HG02884 (cell line): Measurements from ENCODE around the gene TMOD1.
"Not testable (repeated sequence)": the region's sequence is repeated elsewhere in the genome, so short reads cannot be mapped to it uniquely, and the experiment has no call there.

Experiments
- ATAC-seq: cut with Tn5 transposase; IDR thresholded peaks from one replicate; pipeline ENCODE4 v1.9.1; 2021; ENCODE audit warnings: mild to moderate bottlenecking, moderate library complexity; ENCODE audit not compliant: unreplicated experiment

TMOD1 gene

GRCh38 chr9:97564291-97565175 lies 63.1 kb downstream of the TMOD1 start:
- ATAC-seq, result no peak

DNA sequence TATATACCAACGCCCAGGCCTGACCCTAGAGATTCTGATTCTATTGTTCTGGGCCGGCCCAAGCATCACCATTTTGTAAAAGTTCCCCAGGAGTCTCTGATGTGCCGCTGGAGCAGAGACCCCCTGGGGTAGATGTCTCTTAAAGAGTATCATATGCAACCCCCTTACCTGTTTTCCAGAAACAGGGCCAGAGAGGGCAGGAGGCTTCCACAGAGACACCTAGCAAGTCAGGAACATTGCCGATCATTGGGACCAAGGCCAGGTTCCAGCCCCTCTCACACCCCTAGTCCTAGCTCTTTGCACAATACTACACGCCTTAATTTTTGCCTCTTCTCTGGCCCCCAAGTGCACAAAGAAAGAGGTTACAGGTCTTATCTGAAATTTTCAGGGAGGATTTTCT lies 63.8 kb downstream of the TMOD1 start:
- no peak for ATAC-seq

GRCh38 chr9:97567182-97567893 lies 65.9 kb downstream of the TMOD1 start:
- no peak for ATAC-seq

DNA sequence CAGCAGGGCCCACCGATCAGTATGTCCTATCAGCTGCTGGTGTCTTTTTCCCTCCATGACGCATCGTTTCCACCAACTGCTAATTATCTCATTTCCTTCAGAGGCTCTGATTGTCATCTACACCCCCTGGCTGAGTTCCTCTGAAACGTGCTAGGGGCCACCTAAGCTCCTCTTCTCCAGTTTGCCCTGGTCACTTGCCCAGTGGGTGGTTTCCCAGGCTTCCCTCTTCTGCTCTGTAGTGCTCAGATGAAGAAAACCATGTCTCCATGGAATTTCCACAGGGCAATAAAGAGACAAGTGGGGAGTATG lies 66.4 kb downstream of the TMOD1 start:
- no peak for ATAC-seq

GRCh38 chr9:97568461-97569275 lies 67.2 kb downstream of the TMOD1 start:
- ATAC-seq, result no peak

GRCh38 chr9:97570899-97571298 lies 69.4 kb downstream of the TMOD1 start:
- no peak for ATAC-seq

- ATAC-seq, result no peak
Measured at GRCh38 chr9:97571664-97572063, 70.2 kb downstream of the TMOD1 start.

GRCh38 chr9:97572196-97572891 lies 70.9 kb downstream of the TMOD1 start:
- ATAC-seq, result no peak

GRCh38 chr9:97572892-97573365 lies 71.5 kb downstream of the TMOD1 start:
- ATAC-seq, result no peak

GRCh38 chr9:97573482-97574073 lies 72.1 kb downstream of the TMOD1 start:
- no peak for ATAC-seq

DNA sequence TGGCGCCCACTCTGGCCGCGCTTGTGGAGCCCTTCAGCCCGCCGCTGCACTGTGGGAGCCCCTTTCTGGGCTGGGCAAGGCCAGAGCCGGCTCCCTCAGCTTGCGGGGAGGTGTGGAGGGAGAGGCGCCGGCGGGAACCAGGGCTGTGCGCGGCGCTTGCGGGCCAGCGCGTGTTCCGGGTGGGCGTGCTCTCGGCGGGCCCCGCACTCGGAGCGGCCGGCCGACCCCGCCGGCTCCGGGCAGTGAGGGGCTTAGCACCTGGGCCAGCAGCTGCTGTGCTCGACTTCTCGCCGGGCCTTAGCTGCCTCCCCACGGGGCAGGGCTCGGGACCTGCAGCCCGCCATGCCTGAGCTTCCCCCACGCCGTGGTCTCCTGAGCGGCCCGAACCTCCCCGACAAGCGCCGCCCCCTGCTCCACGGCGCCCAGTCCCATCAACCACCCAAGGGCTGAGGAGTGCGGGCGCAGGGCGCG lies 72.7 kb downstream of the TMOD1 start:
- ATAC-seq, result not testable (repeated sequence)

- ATAC-seq, result not testable (repeated sequence)
Measured at GRCh38 chr9:97574921-97575672, 73.6 kb downstream of the TMOD1 start.

DNA sequence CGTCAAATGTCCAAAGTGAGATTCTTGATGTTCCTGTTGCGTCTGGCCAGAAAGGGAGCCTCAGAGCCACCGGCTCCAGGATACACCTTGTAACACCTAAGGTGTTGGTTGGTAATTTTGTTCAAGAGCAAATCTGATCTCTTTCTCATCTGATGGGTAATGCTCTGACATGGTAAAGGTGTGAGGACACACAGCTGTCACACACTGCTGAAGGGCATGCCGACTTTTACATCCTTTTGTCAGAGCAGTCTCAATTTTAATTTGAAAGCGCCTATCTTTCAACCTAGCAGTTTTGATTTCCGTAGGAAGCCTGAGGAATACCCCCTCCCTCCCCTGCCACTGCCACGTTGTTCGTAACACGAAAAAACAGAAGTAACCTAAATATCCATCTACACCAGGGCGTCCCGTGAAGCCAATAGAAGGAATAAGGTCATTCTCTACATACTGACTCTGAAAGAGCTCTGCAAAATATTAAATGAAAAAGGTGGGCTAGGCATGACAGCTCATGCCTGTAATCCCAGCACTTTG lies 74.3 kb downstream of the TMOD1 start:
- ATAC-seq, result no peak

DNA sequence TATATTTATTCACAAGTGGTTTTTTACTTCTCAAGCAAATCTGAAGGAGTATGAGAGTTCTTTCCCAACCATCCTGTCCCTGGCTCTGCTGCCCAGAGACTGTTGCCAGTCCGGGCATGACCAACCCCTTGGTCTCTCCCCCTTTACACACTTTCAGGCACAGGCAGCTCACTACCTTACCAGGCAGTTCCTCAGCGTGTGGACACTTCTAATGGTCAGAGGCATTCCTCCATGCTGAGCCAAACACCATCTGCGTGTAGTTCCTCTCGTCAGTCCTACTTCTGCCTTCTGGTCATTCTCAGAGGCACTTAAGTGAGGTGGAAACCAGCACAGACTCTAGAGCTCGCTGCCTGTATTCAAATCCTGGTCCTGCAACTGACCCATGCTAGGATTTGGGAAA lies 75.6 kb downstream of the TMOD1 start:
- no peak for ATAC-seq

DNA sequence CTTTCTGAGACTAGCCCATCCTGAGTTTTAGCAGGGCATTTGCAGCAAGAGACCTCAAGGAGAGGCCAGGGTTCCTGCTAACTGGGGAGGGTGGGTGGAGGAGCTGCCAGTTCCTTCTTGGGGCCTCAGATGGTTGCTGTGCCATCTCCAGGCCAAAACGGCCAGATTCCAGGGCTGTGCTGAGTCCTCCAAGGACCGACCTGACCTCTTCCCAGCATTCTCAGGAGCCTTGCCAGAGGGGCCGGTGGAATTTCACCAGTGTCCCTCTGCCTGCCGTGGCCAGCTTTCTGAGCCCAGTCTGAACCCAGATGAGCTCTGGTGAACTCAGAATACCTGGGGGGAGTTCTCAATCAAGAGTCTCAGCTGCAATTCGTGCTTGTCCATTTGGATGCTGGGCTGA lies 77.4 kb downstream of the TMOD1 start:
- no peak for ATAC-seq

DNA sequence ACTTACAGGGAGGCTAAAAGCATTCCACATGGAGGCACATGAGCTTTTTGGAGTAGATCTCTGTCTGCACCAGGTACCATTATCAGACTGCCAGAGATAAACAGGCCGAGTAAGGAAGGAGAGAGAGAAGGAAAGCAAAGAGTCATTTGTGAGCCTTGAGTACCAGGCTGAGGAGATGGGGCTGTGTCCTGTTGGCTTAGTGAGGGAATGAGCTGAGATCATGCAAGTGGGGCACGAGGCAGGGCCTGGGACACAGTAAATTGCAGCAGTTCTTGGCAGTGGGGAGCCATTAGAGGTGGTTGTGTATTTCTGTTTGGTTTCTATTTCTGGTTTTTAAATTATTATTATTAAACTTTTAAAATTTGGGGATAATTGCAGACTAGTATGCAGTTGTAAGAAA lies 78.4 kb downstream of the TMOD1 start:
- ATAC-seq, result no peak

DNA sequence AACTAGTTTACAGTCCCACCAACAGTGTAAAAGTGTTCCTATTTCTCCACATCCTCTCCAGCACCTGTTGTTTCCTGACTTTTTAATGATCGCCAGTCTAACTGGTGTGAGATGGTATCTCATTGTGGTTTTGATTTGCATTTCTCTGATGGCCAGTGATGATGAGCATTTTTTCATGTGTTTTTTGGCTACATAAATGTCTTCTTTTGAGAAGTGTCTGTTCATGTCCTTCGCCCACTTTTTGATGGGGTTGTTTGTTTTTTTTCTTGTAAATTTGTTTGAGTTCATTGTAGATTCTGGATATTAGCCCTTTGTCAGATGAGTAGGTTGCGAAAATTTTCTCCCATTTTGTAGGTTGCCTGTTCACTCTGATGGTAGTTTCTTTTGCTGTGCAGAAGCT lies 80.1 kb downstream of the TMOD1 start:
- not testable (repeated sequence) for ATAC-seq

DNA sequence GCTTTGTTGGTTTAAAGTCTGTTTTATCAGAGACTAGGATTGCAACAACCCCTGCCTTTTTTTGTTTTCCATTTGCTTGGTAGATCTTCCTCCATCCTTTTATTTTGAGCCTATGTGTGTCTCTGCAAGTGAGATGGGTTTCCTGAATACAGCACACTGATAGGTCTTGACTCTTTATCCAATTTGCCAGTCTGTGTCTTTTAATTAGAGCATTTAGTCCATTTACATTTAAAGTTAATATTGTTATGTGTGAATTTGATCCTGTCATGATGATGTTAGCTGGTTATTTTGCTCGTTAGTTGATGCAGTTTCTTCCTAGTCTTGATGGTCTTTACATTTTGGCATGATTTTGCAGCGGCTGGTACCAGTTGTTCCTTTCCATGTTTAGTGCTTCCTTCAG lies 83.3 kb downstream of the TMOD1 start:
- not testable (repeated sequence) for ATAC-seq

DNA sequence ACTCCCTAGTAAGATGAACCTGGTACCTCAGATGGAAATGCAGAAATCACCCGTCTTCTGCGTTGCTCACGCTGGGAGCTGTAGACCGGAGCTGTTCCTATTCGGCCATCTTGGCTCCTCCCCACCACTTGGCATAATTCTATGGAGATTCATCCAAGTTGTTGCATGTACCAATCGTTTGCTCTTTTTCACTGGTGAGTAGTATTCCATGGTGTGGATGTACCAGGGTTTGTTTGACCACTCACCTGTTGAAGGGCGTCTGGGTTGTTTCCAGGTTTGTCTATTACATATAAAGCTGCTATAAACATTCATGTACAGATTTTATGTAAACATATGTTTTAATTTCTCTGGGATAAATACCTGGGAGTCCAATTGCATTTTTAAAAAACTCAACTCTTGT lies 85.4 kb downstream of the TMOD1 start:
- not testable (repeated sequence) for ATAC-seq
